IPS DF 4.7 (cell line): ENCODE data around the gene CEP350.

ENCODE experiments used
- DNase-seq: peaks from one replicate; pipeline ENCODE4 v3.0.0-alpha.2; 2013; ENCODE audit warnings: low spot score; ENCODE audit errors: extremely low read depth

Gene CEP350

GRCh38 chr1:180061019-180061418 lies 106.4 kb downstream of the CEP350 start:
- DNase-seq: no peak

GRCh38 chr1:180062452-180062971 lies 107.9 kb downstream of the CEP350 start:
- DNase-seq: no peak

- DNase-seq: no peak
These were observed 110.8 kb downstream of the CEP350 start for GRCh38 chr1:180065408-180065807.

- no peak for DNase-seq
These were observed 111.5 kb downstream of the CEP350 start for GRCh38 chr1:180066150-180066549.

GRCh38 chr1:180070286-180070685 lies 115.7 kb downstream of the CEP350 start:
- no peak for DNase-seq

GRCh38 chr1:180071759-180072158 lies 117.1 kb downstream of the CEP350 start:
- DNase-seq: no peak

- no peak for DNase-seq
These were observed 125.8 kb downstream of the CEP350 start for GRCh38 chr1:180080439-180080838.

GRCh38 chr1:180081474-180081873 lies 126.9 kb downstream of the CEP350 start:
- no peak for DNase-seq

GRCh38 chr1:180083164-180083563 lies 128.6 kb downstream of the CEP350 start:
- no peak for DNase-seq

- DNase-seq: no peak
These were observed 130.3 kb downstream of the CEP350 start for GRCh38 chr1:180084867-180085266.

- no peak for DNase-seq
These were observed 130.7 kb downstream of the CEP350 start for GRCh38 chr1:180085331-180085730.

GRCh38 chr1:180092931-180093650 lies 138.5 kb downstream of the CEP350 start:
- no peak for DNase-seq

- DNase-seq: no peak
These were observed 140.2 kb downstream of the CEP350 start for GRCh38 chr1:180094705-180095295.

- no peak for DNase-seq
These were observed 142.1 kb downstream of the CEP350 start for GRCh38 chr1:180096584-180097325.

GRCh38 chr1:180097326-180097605 lies 142.7 kb downstream of the CEP350 start:
- no peak for DNase-seq

- no peak for DNase-seq
These were observed 146.8 kb downstream of the CEP350 start for GRCh38 chr1:180101411-180101810.

- no peak for DNase-seq
These were observed 149.2 kb downstream of the CEP350 start for GRCh38 chr1:180103819-180104218.

GRCh38 chr1:180112091-180112490 lies 157.5 kb downstream of the CEP350 start:
- no peak for DNase-seq

- DNase-seq: no peak
These were observed 158.5 kb downstream of the CEP350 start for GRCh38 chr1:180112984-180113647.

GRCh38 chr1:180114396-180114945 lies 159.9 kb downstream of the CEP350 start:
- DNase-seq: no peak

- no peak for DNase-seq
These were observed 162.6 kb downstream of the CEP350 start for GRCh38 chr1:180116964-180117763.
